WI38 (cell line): Measurements from ENCODE around the gene MESD.

Source experiments
- H3K4me3 ChIP-seq: 2 replicates; pipeline ENCODE4 v1.5.1; 2011; ENCODE audit warnings: low read depth, mild to moderate bottlenecking, control low read depth, low read length
- TF ChIP-seq, protein P1 (sequence below): IDR thresholded peaks from 2 replicates; pipeline ENCODE4 v1.5.1; 2012; ENCODE audit warnings: low read depth, mild to moderate bottlenecking, control low read depth, low read length

The MESD gene

DNA sequence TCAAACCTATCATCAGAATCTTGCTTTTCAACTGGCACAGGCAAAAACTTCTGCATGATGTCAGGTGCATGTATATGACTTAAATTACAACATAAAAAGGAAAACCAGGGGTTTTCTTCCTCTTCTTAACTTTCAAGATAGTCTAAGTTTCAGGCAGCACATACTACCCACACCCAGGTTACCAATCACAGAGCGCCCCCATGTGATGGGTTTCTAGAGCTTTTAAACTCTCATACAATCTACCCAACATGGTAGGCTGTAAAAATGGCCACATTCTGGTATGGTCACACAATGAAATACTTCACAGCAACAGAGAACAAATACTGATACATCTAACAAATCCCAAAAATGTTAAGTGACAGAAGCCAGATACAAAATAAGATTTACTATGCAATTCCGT is 7.4 kb downstream of the MESD start:
- TF ChIP-seq, protein P1, sequence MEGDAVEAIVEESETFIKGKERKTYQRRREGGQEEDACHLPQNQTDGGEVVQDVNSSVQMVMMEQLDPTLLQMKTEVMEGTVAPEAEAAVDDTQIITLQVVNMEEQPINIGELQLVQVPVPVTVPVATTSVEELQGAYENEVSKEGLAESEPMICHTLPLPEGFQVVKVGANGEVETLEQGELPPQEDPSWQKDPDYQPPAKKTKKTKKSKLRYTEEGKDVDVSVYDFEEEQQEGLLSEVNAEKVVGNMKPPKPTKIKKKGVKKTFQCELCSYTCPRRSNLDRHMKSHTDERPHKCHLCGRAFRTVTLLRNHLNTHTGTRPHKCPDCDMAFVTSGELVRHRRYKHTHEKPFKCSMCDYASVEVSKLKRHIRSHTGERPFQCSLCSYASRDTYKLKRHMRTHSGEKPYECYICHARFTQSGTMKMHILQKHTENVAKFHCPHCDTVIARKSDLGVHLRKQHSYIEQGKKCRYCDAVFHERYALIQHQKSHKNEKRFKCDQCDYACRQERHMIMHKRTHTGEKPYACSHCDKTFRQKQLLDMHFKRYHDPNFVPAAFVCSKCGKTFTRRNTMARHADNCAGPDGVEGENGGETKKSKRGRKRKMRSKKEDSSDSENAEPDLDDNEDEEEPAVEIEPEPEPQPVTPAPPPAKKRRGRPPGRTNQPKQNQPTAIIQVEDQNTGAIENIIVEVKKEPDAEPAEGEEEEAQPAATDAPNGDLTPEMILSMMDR: no peak
- H3K4me3 ChIP-seq: no peak overlapping the region

DNA sequence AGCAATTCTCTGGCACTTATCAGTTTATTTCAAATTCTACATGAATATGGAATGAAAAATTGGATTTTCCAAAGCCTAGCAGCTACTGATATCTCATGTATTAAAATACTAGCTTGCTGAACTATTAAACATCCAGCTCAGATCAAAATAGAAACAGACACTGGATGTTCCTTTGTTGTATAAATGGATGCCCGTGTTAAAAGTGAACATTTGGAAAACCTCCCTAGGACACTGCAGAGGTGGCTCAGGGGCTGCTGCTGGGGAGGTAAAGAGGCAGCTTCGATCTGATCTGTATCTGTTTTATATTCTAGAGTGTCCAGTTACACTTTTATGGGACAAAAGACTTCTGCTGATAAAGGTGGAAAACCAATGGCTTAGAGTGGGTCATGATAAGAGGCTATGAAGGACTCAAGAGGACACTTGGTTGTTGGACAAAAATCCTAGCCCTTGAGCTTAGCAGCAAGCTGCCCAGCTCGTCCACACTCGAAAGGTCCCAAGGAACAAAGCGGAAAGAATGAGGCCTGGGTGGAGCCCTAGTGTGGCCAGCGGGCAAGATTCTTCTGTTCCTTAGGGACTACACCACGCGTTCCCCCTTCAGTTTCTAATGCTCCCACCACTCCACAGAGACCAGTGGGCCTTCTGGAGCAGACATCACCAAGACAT is 9.9 kb downstream of the MESD start:
- TF ChIP-seq, protein P1: no peak
- no peak overlapping the region for H3K4me3 ChIP-seq

DNA sequence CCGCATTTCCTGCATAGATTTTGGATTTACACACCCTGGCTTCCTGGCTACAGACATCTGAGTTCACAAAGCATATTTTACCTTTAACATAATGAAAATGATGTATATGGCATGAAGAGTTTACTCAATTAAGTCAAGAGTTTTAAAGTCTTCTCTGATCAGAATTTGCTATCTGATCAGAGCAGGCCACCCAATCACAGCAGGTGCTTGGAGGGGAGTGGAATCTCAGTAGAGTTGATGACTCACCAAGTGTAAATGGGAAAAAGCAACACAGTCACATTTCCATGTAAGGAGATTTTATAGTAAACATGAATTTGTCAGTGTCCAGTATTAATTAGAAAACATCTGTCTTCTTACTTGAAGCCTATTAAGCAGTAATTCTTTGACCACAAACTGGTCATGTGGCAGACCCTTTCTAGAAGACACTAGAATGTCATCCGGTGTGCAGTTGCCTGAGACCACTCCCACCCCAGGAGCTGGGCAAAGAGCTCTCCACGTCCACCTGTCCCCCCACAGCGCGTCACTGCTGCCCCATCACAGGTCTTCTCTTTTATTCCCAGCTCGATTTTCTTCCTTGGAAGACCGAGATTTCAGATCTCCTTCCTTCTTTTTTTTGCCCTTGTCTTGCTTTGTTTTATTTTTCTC is 10.8 kb downstream of the MESD start:
- TF ChIP-seq, protein P1: no peak
- H3K4me3 ChIP-seq: no peak overlapping the region

DNA sequence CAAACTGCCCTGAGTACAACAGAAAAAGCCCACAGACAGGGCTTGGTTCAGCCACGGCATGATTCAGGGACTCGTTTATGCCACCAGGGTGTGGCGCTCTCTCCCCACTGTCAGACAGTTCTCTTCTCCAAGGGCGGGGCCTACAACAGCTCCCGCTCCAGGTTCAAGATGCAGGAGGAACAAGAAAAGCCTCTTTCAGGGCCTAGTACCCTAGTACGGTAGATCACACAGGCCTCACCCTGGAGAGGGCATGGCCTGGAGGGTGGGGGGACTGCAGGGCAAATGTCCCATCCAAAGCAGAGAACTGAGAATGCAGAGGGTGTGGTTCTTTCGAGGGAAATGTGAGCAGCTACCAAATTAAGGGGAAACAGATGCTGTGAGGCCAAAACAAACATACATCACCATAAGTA is 12.0 kb downstream of the MESD start:
- no peak overlapping the region for H3K4me3 ChIP-seq
- TF ChIP-seq, protein P1: peak; percentile 34; the same call in 1 of the 2 replicates

DNA sequence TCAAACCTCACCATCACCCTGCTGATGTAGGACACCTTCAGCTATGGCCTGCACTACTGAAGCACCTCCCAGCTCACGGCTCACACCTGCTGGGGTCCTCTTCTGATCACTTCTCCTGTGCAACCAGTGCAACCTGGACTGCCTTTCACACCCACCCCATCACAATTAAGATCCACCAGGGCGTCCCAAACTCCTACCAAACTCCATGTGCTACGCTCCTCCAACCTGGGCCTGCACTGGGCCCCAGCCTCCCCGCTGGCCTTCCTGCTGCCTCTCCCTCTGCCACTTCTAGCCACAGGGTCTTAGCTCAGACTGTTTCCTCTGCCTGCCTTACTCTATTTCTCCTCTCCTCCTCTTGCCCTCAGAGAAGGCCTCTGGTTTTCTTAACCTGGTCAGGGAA is 12.8 kb downstream of the MESD start:
- TF ChIP-seq, protein P1: no peak
- H3K4me3 ChIP-seq: no peak overlapping the region

DNA sequence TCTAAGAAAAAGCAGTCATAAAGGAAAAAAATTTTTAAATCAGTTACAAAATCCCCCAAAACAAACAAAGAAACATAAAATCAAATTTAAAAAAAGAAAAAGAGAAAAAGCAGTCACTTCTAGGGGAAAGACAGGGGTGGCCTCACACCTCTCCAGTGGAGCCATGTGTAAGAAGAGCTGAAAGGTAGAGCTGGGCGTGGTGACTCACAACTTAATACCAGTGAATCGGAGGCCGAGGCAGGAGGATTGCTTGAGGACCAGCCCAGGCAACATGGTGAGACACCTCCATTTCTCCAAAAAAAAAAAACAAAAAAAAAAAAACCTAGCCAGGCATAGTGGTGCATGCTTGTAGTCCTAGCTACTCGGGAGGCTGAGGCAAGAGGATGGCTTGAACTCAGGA is 14.7 kb downstream of the MESD start:
- no peak overlapping the region for H3K4me3 ChIP-seq
- TF ChIP-seq, protein P1: no peak

DNA sequence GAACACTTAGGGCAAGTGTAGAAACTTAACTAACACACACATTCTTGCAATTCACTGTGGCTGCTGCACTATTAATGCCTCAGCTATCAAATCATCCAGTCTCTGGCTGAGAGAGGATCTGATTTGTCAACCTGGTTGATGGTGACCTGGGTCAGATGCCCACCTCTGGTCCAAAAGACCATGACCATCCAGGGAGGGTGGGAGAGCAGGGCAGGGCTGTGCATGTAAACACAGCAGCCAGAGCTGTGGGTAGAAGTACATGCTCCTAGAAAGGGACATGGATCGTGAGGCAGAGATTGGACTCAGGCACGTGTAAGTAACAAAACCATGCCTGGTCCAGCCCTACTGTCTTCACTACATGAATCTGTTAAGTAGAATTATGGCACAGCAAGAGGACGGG is 17.3 kb downstream of the MESD start:
- no peak overlapping the region for H3K4me3 ChIP-seq
- TF ChIP-seq, protein P1: no peak
